HK-2 (cell line): ENCODE data around the gene GRIK1.

ENCODE experiments used
- DNase-seq: peaks from one replicate; pipeline ENCODE4 v3.0.0-alpha.2; 2018; ENCODE audit not compliant: unreplicated experiment

Gene GRIK1

DNA sequence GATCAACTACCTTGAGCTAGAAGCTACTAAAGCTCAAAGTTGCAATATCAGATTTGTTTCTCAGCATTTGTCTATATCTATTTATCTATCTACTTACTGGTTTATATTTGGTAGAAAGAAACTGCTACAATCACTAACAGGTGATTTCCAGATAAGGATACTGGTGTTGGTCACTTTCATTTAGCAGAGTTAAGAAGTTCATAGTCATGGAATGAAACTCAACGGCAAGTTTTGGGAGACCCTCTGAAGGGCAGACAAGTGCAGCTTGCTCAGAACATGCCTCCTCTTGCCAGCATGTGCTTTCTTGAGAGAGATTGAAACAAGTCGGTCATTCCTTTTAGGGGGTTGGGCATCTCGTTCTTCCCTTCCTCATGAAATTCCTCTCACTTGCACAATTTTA lies 296.5 kb downstream of the GRIK1 start:
- no peak for DNase-seq

DNA sequence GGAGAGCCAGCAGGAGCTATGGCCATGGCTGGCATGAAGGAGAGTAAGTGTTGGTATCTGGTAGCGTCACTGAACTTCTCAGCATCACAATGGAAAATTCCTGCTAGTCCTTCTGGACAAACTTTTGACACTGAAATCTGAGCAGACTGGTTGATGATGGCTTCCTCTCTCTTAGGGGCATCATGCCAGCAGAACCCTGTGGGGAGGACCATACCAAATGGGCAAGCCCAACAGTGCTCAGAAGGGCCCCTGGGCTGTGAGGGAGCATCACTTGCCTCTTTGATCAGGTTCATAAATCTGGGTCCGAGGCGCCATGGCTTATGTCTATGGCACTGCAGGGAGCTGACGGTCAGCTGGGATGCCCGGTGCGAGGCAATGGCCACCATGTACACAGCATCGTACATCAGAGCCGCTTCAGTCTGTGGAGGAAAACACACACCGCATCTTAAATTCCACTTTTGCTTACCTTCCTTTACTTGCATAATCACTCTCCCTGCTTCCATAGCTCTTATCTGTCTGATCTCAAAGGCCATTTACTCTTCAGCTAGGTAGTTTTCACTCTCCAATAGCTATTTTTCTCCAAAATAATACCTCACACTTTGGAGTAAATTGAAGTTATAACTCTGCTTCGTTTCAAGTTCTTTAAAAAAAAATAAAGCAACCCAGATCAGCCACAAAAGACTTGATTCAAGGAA lies 297.1 kb downstream of the GRIK1 start:
- DNase-seq = no peak

DNA sequence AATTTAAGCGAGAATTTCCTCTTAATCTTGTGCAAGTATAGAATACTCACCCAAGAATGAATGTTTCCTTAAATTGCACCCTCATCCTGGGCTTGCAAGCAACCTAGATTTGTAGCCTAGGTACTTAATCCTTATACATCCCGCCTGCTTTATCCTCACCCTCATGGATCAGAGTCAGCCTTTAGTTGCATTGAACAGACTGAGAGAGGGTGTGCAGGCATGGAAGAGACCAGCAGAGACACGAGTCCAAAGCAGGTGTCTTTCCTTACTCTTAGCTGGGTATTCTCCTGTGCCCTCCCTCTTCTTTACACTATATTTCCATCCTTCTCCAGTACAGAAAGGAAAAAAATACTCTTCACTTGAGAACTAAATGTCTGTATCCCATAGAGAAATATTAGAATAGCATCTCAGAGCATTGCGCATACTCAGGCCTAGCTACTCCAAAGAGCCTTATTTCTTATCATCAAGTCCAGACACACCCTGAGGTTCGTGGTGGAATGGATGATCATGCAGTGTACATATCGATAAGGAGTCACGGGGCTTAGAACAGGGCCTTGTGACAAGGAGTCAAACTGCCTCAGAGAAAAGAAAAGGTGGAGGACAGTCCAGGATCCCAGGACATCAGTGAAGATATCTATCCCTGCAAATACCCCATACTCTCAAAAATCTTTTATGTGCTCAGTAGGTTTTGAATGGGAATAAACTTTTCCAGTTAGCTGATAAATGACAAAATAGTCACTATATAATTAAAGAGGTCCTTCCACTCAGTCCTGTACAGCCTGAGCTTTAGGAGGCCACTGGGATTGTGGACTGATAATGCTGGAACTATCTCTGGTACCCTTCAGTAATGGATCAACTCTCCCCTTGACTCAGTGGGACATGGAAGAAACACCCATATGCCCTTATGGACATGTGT lies 297.9 kb downstream of the GRIK1 start:
- no peak for DNase-seq

- DNase-seq = no peak
These were observed 298.7 kb downstream of the GRIK1 start for GRCh38 chr21:29641001-29641634.

DNA sequence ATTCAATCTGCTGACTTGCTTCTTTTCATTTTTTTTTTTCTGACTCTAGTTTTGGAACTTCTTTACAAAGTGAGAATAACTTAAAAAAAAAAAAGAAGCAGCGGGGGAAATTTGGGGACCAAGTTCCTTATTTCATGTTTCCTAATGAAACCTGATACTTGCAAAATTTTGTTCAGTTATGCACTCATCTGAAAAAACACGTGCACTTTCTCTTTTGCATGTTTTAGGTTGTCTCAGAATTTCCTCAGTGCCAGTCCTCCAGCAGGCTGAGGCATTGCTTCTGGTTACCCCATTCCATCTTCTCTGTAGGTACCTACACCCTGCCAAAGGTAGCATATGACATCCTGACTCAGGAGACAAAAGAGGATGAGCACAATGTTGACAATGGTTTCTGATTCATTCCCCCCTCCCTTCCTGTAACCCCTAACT lies 299.7 kb downstream of the GRIK1 start:
- no peak for DNase-seq

DNA sequence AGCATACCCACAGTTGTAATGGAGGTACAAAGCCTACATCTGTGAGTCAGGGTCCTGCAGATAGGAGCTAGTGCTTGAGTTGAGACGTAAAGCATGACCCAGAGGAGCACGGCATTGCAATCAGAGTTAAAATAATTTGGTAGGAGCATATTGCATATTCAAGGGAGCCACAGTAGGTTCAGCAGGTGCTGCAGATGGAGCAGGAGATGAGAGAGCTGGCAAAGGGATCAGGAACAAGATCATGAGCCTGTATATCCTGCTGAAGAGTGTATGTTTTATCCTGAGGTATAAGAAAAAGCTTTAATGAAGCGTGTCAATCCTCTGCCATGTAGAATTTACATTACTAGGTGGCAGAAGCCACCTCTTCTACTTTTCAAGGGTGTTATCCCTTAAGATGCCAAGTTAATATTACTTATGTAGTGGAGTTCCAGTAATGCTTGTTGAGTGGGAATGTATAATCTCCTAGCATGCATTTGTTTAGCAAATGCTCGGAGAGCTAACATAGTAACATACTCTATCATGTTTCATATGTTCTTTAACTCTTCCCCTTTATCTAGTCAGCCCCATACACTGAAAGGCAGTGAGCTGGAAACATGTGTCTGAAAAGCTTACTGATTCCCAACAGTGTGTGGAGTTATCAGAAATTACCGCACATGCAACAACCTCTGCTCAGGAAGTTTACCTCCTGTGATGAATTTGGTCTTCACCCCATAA lies 300.3 kb downstream of the GRIK1 start:
- no peak for DNase-seq

- DNase-seq = no peak
These were observed 301.0 kb downstream of the GRIK1 start for GRCh38 chr21:29638761-29639327.

DNA sequence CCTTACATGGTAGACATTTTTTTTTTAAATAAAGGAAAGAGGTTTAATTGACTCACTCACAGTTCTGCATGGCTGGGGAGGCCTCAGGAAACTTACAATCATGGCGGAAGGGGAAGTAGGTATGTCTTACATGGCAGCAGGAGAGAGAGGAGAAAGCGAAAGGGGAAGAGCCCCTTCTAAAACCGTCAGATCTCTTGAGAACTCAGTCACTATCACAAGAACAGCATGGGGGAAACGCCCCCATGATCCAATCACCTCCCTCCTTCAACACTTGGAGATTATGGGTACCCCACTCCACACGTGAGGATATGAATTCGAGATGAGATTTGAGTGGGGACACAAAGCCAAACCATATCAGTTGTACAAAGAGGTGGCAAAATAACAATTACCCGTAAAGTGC lies 301.7 kb downstream of the GRIK1 start:
- no peak for DNase-seq

GRCh38 chr21:29637553-29637952 lies 302.2 kb downstream of the GRIK1 start:
- DNase-seq = no peak

DNA sequence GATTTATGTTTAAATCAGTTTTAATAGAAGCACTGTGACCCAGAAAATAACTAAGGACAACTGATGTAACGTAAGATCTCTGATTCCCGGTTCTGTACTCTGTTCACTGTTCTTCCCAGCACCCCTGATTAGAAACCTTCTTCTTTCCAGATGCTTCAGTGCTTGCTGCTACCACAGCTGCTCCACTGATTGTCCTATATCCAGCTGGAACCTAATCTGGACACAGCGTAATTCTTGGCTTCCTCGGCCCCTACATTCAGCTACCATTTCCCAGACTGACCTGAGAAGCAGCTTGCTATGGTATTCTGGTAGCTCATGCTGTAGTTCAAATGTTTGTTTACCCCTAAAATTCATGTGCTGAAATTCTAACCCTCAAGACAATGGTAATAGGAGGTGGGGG lies 302.7 kb downstream of the GRIK1 start:
- DNase-seq = no peak

- no peak for DNase-seq
These were observed 305.4 kb downstream of the GRIK1 start for GRCh38 chr21:29634418-29634817.

DNA sequence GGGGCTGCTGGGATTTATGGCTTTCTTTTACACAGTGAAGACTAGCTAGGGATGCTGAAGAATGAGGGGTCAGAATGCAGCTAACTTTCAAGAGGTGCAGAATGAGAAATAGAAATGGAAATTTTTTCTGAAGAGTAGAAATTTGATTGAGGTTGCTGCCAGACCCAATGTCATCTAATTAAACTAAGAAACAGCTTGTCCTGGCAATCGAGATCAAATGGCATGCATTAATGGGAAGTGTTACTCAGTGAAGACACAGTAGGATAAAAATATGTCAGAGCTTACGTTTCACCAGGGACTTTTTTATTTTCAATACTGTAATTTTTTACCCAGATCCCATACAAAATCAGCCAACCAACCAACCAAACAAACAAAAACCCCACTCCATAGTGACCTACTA lies 306.0 kb downstream of the GRIK1 start:
- no peak for DNase-seq

DNA sequence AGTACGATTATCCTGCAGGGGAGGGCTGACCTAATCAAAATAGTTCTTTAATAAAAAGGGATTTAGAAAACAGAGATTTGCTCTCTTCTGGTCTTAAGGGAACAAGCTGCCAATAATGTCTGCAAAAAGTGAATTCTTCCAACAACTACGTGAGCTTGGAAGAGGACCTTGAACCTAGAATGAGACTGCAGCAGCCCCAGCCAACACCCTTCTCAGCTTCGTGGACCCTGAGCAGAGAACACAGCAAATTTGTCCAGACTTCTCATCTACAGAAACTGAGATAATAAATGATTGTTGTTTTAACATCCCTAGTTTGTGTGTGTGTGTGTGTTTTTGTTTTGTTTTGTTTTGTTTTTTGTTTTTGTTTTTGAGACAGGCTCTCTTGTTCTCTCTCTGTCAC lies 309.4 kb downstream of the GRIK1 start:
- no peak for DNase-seq

DNA sequence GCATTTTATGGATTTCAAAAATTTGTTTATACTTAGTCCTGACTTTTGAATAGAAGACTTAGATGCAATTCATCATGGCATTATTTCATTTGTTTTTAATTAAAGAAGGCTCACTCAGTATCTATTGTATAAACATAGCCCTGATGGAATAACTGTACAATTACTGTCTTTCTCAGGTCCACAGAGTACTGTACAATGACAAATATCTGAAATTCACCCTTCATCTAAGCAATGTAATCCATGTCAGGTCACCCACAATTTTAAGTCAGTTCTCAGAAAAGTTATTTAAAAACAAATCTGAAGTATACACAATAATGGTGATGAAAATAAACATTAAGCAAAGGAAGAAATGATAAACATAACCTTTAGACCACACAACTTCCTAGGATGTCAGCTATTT lies 311.9 kb downstream of the GRIK1 start:
- DNase-seq = no peak

GRCh38 chr21:29626801-29627470 lies 312.9 kb downstream of the GRIK1 start:
- DNase-seq = no peak

- DNase-seq = no peak
These were observed 313.8 kb downstream of the GRIK1 start for GRCh38 chr21:29625990-29626389.

GRCh38 chr21:29624776-29625175 lies 315.0 kb downstream of the GRIK1 start:
- no peak for DNase-seq

- DNase-seq = no peak
These were observed 318.3 kb downstream of the GRIK1 start for GRCh38 chr21:29621525-29621924.

DNA sequence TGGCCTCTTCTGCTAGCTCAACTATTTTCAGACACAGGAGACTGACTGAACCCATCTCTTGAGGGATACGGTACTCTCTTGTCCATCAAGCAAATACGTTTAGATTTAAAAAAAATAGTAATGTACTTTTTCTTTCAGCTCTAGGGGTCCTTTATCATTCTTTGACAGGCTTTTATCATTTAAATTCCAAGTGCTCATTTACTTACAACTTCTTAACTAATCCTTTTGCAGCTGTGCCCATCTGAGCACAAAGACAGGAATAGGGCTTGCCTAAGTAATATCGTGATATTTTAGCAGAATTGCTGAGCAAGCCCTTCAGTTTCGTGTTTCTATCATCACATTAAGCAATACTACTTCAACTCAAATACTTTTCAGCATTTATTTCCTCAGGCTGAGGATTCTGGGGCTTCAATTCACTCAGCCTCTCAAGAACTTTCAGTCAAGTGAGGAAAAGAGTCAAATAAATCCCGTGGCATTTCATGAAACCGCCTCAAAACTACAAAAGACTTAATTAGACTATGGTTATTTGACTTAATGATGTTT lies 323.5 kb downstream of the GRIK1 start:
- no peak for DNase-seq

- no peak for DNase-seq
These were observed 325.9 kb downstream of the GRIK1 start for GRCh38 chr21:29613877-29614276.

- no peak for DNase-seq
These were observed 326.8 kb downstream of the GRIK1 start for GRCh38 chr21:29613021-29613420.
